Mesenchymal stem cell (in vitro differentiated cells and primary cell): Measurements from ENCODE around the gene TLR8.
A peak's percentile ranks its signal among the peaks of the same experiment; 100 is the strongest.

Experiments
- DNase-seq: peaks from one replicate; pipeline ENCODE4 v3.0.0-alpha.2; 2013
- H2AFZ ChIP-seq: one replicate; pipeline ENCODE4 v1.6.1; 2013; ENCODE audit warnings: low read depth, mild to moderate bottlenecking, control low read depth, inconsistent platforms, low read length, moderate library complexity
- H2AK5ac ChIP-seq: 2 replicates; pipeline ENCODE4 v1.6.1; 2013; ENCODE audit warnings: low read length, moderate library complexity, mild to moderate bottlenecking, inconsistent platforms; ENCODE audit not compliant: severe bottlenecking
- H2BK120ac ChIP-seq: one replicate; pipeline ENCODE4 v1.6.1; 2013; ENCODE audit warnings: low read depth, mild to moderate bottlenecking, inconsistent platforms, low read length, moderate library complexity
- H2BK12ac ChIP-seq, 2 experiments: one replicate each; pipeline ENCODE4 v1.6.1; 2013; ENCODE audit warnings: inconsistent platforms in 2 of 2, low read length in 2 of 2, mild to moderate bottlenecking in 2 of 2, moderate library complexity in 2 of 2, control low read depth in 1 of 2
- H2BK15ac ChIP-seq: one replicate; pipeline ENCODE4 v1.6.1; 2013; ENCODE audit warnings: mild to moderate bottlenecking, low read depth, inconsistent platforms; ENCODE audit not compliant: poor library complexity, severe bottlenecking
- H2BK5ac ChIP-seq: 2 replicates; pipeline ENCODE4 v1.6.1; 2013; ENCODE audit warnings: low read depth, mild to moderate bottlenecking, low read length, control low read depth, inconsistent platforms; ENCODE audit not compliant: poor library complexity, severe bottlenecking
- H3K14ac ChIP-seq, 2 experiments: one replicate each; pipeline ENCODE4 v1.6.1; 2013; ENCODE audit warnings: inconsistent platforms in 2 of 2, low read length in 2 of 2, control low read depth in 1 of 2, mild to moderate bottlenecking in 1 of 2, moderate library complexity in 1 of 2
- H3K18ac ChIP-seq, 2 experiments: one replicate each; pipeline ENCODE4 v1.6.1; 2013; ENCODE audit warnings: inconsistent platforms in 2 of 2, low read length in 2 of 2, control low read depth in 1 of 2, low read depth in 1 of 2, mild to moderate bottlenecking in 1 of 2
- H3K23ac ChIP-seq, 2 experiments: one replicate each; pipeline ENCODE4 v1.6.1; 2013; ENCODE audit warnings: inconsistent platforms in 2 of 2, low read length in 2 of 2, mild to moderate bottlenecking in 2 of 2, moderate library complexity in 2 of 2, control low read depth in 1 of 2
- H3K27ac ChIP-seq: 2 replicates; pipeline ENCODE4 v1.5.1; 2013; ENCODE audit warnings: mild to moderate bottlenecking, moderate library complexity, low read length, control low read depth, inconsistent platforms; ENCODE audit not compliant: poor library complexity, severe bottlenecking
- H3K27me3 ChIP-seq, 2 experiments: 2 replicates each; pipeline versions ENCODE4 v1.6.1 to v1.7.0; 2013; ENCODE audit warnings: low read length in 2 of 2, mild to moderate bottlenecking in 2 of 2, moderate library complexity in 2 of 2, control low read depth in 1 of 2, inconsistent platforms in 1 of 2; ENCODE audit not compliant: control insufficient read depth in 1 of 2, insufficient read depth in 1 of 2
- H3K36me3 ChIP-seq, 2 experiments: 2 replicates each; pipeline versions ENCODE4 v1.6.1 to v1.7.0; 2013; ENCODE audit warnings: low read length in 2 of 2, control low read depth in 1 of 2, inconsistent platforms in 1 of 2, low read depth in 1 of 2, mild to moderate bottlenecking in 1 of 2; ENCODE audit not compliant: insufficient read depth in 2 of 2, control insufficient read depth in 1 of 2
- H3K4ac ChIP-seq, 2 experiments: one replicate each; pipeline ENCODE4 v1.6.1; 2013; ENCODE audit warnings: inconsistent platforms in 2 of 2, low read length in 2 of 2, mild to moderate bottlenecking in 2 of 2, moderate library complexity in 2 of 2, control low read depth in 1 of 2, low read depth in 1 of 2
- H3K4me1 ChIP-seq: 2 replicates; pipeline ENCODE4 v1.6.1; 2013; ENCODE audit warnings: low read depth, low read length, control low read depth; ENCODE audit not compliant: control insufficient read depth, insufficient read depth
- H3K4me2 ChIP-seq: 2 replicates; pipeline ENCODE4 v1.6.1; 2013; ENCODE audit warnings: low read length, mild to moderate bottlenecking, inconsistent platforms; ENCODE audit not compliant: poor library complexity, severe bottlenecking
- H3K4me3 ChIP-seq, 2 experiments: 2 replicates each; pipeline versions ENCODE4 v1.5.1 to v1.7.0; 2013; ENCODE audit warnings: low read length in 2 of 2, mild to moderate bottlenecking in 2 of 2, control low read depth in 1 of 2, low read depth in 1 of 2; ENCODE audit not compliant: insufficient read depth in 1 of 2
- H3K79me1 ChIP-seq: replicated peaks from 2 replicates; pipeline ENCODE4 v1.6.1; 2013; ENCODE audit warnings: mild to moderate bottlenecking, control low read depth, low read length, inconsistent platforms; ENCODE audit not compliant: poor library complexity, severe bottlenecking
- H3K9ac ChIP-seq: 2 replicates; pipeline ENCODE4 v1.7.0; 2013; ENCODE audit warnings: mild to moderate bottlenecking, low read length, moderate library complexity
- H3K9me3 ChIP-seq: 2 replicates; pipeline ENCODE4 v1.7.0; 2013; ENCODE audit warnings: mild to moderate bottlenecking, low read length; ENCODE audit not compliant: control insufficient read depth
- H4K8ac ChIP-seq: one replicate; pipeline ENCODE4 v1.6.1; 2013; ENCODE audit warnings: inconsistent platforms, mild to moderate bottlenecking, low read length, moderate library complexity
- H4K91ac ChIP-seq: one replicate; pipeline ENCODE4 v1.6.1; 2013; ENCODE audit warnings: mild to moderate bottlenecking, low read length, inconsistent platforms
- WGBS: methylation state at CpG from one replicate; pipeline ENCODE4 v1.1.7; 2013; ENCODE audit warnings: mixed read lengths; 5-methylcytosine and 5-hydroxymethylcytosine counted together

TLR8 gene

DNA sequence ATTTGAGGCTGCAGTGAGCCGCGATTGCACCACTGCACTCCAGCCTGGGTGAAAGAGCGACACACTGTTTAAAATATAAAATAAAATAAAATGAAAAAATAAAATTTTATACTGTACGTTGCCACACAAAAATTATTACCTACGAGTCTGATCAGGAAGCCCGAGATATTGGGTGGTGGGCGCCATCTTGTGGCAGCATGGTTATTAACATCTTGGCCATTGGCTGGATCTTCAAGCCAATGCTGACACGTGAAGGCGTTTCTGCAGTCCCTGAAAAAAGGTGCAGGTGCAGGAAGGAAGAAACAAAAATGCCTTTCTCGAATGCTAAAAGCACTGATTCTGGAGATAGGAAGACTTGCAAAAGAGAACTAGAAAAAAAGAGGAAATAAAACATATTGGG is 4.9 kb upstream of the TLR8 start:
- 17% methylated on average over 6 of the region's 10 CpGs for WGBS
- no peak overlapping the region for H2BK12ac ChIP-seq
- DNase-seq = peak; percentile 30

DNA sequence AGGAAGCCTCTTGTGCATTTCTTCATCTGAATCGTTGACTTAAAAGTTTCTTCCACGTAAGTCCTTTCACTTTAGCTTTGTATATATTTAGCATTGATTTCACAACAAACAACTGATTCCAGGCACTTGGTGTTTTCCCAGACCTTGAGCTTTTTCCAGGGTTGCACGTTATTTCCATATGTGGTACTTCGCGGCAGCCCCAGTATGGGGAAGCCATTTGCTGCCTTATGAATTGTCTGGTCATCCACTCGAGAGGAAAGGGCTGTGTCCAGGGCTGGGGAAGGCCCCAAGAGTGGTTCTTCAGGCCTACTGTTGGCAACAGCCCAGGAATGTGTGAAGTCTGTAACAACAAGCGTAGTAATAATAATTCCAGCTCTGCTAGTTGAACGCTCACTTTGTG is 2.8 kb upstream of the TLR8 start:
- H3K79me1 ChIP-seq = no peaks in the 10 kb centered on the region
- H2BK5ac ChIP-seq = no peak overlapping the region
- H3K4me1 ChIP-seq = no peaks in the 10 kb centered on the region
- 75% methylated on average over 7 of the region's 8 CpGs for WGBS
- no peaks in the 10 kb centered on the region for H3K9me3 ChIP-seq
- peak overlapping the region; percentile 26 for H3K9ac ChIP-seq
- no peak overlapping the region for H3K18ac ChIP-seq
- no peak overlapping the region for H3K4me2 ChIP-seq
- no peak overlapping the region for H3K23ac ChIP-seq
- peak overlapping the region in 1 of 2 experiments; percentile 51 for H3K4me3 ChIP-seq
- H2BK15ac ChIP-seq = no peak overlapping the region
- H2BK120ac ChIP-seq = no peak overlapping the region
- H3K27ac ChIP-seq = no peak overlapping the region
- no peak overlapping the region for H3K4ac ChIP-seq
- no peak overlapping the region for H2AFZ ChIP-seq
- DNase-seq = peak; percentile 77
- H4K8ac ChIP-seq = no peak overlapping the region
- peaks cover 0 to 33% of the 10 kb centered on the region in 2 experiments for H3K27me3 ChIP-seq
- no peaks in the 10 kb centered on the region for H3K36me3 ChIP-seq
- H4K91ac ChIP-seq = no peak overlapping the region
- no peak overlapping the region for H3K14ac ChIP-seq
- no peak overlapping the region for H2BK12ac ChIP-seq
- no peak overlapping the region for H2AK5ac ChIP-seq

More for the DNA sequence above, 4.9 kb upstream of the TLR8 start:
- H3K18ac ChIP-seq = no peak overlapping the region
- no peak overlapping the region for H2AK5ac ChIP-seq
- no peak overlapping the region for H3K4ac ChIP-seq
- no peaks in the 10 kb centered on the region for H3K4me1 ChIP-seq
- H2BK5ac ChIP-seq = no peak overlapping the region
- no peak overlapping the region for H4K91ac ChIP-seq
- H3K23ac ChIP-seq = no peak overlapping the region
- no peak overlapping the region for H2BK15ac ChIP-seq
- H3K14ac ChIP-seq = no peak overlapping the region
- H3K79me1 ChIP-seq = no peaks in the 10 kb centered on the region
- no peaks in the 10 kb centered on the region for H3K9me3 ChIP-seq
- no peak overlapping the region for H2BK120ac ChIP-seq
- no peak overlapping the region for H3K4me3 ChIP-seq
- peaks cover 0 to 35% of the 10 kb centered on the region in 2 experiments for H3K27me3 ChIP-seq
- no peak overlapping the region for H4K8ac ChIP-seq
- H2AFZ ChIP-seq = no peak overlapping the region
- no peak overlapping the region for H3K9ac ChIP-seq
- no peak overlapping the region for H3K4me2 ChIP-seq
- no peaks in the 10 kb centered on the region for H3K36me3 ChIP-seq
- H3K27ac ChIP-seq = no peak overlapping the region

DNA sequence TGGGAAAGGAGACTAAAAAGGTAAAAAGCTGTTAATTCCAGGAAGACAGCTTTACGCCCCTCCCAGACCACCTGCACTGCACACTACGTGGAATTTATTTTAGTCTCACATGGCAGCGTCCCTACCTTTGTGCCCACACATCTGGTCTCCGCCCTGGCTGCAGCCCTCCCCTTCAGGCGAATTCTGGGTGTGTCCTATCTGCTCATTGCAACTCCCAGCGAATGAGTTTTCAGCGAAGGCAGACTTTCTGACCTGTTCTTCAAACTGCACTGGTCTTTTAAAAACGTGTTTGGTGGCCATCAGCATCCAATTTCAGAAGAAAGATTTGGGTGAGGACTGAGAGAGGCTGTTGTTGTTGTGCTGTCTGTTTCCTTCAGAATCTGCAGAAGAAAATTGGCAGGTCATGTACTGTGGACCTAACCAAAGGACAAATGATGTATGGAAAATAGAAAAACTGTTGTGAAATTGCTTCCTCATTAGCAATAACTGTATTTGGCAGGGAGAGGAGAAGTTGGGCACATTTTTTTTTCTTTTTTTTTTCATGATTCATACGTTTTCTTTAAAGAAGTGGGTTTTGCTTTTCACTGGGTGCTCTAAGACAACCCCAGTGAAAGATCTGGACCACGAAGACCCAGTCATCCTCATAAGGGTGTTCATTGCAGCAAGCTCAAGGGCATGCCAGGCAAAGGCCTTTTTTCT is 4.2 kb downstream of the TLR8 start:
- Histone ChIP-seq H4K91ac (no peak overlapping the region), H3K4me3 (no peak overlapping the region), H3K4me2 (no peak overlapping the region), H3K14ac (no peak overlapping the region), H3K27ac (no peak overlapping the region), H4K8ac (no peak overlapping the region), H3K9me3 (no peaks in the 10 kb centered on the region), H2BK120ac (no peak overlapping the region), H3K36me3 (no peaks in the 10 kb centered on the region), H3K79me1 (no peaks in the 10 kb centered on the region), H3K9ac (no peak overlapping the region), H2BK15ac (no peak overlapping the region), H3K18ac (no peak overlapping the region), H3K4me1 (no peaks in the 10 kb centered on the region), H3K23ac (no peak overlapping the region), H2BK5ac (no peak overlapping the region), H3K27me3 (peaks cover 0 to 20% of the 10 kb centered on the region in 2 experiments), H2BK12ac (no peak overlapping the region), H2AFZ (no peak overlapping the region), H2AK5ac (no peak overlapping the region), H3K4ac (no peak overlapping the region)
- DNase-seq = no peak
- 74% methylated on average over 10 of the region's 10 CpGs for WGBS

DNA sequence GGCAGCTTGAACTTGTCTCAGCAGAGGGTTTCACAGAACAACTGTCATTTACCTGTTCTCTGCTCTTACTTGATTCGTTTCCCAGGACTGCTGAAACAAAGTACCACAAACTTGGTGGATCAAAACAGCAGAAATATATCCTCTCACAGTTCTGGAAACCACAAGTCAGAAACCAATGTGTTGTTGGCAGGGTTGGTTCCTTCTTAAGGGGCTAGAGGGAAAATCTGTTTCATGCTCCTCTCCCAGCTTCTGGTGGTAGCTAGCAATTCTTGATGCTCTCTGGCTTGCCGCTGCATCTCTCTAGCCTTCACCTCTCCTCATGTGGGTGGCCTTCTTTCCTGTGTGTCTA is 4.7 kb downstream of the TLR8 start:
- 81% methylated on average over 2 of the region's 2 CpGs for WGBS
- no peak overlapping the region for H3K14ac ChIP-seq
- no peak overlapping the region for H3K4ac ChIP-seq
- peaks cover 0 to 18% of the 10 kb centered on the region in 2 experiments for H3K27me3 ChIP-seq
- no peak overlapping the region for H2AFZ ChIP-seq
- no peak overlapping the region for H3K9ac ChIP-seq
- no peak overlapping the region for H3K4me2 ChIP-seq
- H3K4me1 ChIP-seq = no peaks in the 10 kb centered on the region
- H3K36me3 ChIP-seq = no peaks in the 10 kb centered on the region
- no peaks in the 10 kb centered on the region for H3K9me3 ChIP-seq
- H3K27ac ChIP-seq = no peak overlapping the region
- no peak overlapping the region for H2BK15ac ChIP-seq
- H2BK5ac ChIP-seq = no peak overlapping the region
- H2AK5ac ChIP-seq = no peak overlapping the region
- DNase-seq = no peak
- H3K18ac ChIP-seq = no peak overlapping the region
- H3K4me3 ChIP-seq = no peak overlapping the region
- H4K8ac ChIP-seq = no peak overlapping the region
- H3K79me1 ChIP-seq = no peaks in the 10 kb centered on the region
- H2BK12ac ChIP-seq = no peak overlapping the region
- no peak overlapping the region for H2BK120ac ChIP-seq
- no peak overlapping the region for H4K91ac ChIP-seq
- H3K23ac ChIP-seq = no peak overlapping the region
